ENCODE measurements around the gene PHLDB3.
"Not testable (repeated sequence)": the region's sequence is repeated elsewhere in the genome, so short reads cannot be mapped to it uniquely, and the experiment has no call there.

Gene PHLDB3

DNA sequence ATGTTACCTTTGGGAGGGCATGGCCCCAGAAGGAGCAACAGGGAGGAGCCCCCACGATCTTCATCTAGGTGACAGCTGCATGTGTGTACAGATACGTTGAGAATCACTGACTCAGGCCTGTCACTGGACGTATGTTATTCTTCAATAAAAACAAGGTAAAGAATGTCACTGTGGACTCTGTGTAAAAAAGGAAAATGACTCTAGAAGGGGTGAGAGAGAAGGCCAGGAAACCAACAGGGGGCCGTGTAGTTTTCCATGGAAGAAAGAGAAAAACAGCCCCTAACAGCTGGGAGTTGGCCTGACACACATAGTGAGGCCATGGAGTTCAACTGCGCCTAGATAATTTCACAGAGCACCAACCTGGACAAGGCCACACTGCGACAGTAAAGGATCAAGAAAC, 37.3 kb downstream of the PHLDB3 start:
- no peak for DNase-seq (ENCODE audit: low read depth)

DNA sequence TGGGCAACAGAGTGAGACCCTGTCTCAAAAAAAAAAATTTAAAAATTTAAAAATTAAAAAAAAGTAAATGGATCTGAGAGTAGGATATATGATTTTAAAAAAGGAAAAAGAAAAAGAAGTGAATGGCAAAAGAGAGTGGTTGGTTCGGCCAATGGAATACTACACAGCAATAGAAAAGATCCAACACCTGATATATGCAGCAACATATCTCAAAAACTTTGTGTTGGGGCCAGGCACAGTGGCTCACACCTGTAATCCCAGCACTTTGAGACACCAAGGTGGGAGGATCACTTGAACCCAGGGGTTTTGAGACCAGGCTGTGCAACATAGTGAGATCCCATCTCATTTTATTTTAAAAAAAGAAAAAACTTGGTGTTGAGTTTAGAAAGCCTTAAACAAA, 37.8 kb downstream of the PHLDB3 start:
- no peak for DNase-seq (ENCODE audit: low read depth)

DNA sequence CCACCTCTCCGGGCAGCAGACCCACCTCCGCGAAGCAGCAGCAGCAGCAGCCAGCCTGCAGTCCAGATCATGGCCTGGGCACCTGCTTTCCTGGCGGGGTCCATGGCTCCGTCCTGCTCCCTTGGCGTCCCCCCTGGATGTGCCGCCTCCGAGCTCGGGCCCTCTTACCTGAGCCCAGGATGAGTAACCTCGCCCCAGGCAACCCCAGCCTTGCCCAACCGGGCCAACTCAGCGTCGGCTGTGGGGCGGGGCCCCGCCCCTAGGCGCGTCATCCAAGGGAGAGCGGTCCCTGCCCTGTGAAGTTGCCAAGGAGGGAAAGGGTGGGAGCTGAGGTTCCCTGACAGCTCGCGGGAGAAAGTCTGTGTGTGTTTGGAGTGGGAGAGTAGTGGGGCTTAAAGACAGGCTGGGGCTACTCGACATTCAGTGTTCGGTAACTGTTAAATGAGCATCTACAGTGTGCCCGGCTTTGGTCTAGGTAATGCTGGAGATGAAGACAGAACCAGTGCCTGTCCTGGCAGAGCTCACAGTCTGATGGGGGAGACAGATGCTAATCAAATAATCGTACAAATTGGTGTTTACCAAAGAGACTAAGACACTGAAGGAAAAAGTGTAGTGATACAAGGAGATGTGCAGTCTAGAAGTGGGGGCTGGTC, 39.0 kb downstream of the PHLDB3 start, which contains the start of gene LYPD3:
LYPD3 (minus strand) TSS at position 141 of the 653 bp plus-strand sequence; CDS start at position 104, 37 bp downstream.
- no peak for DNase-seq (ENCODE audit: low read depth)

DNA sequence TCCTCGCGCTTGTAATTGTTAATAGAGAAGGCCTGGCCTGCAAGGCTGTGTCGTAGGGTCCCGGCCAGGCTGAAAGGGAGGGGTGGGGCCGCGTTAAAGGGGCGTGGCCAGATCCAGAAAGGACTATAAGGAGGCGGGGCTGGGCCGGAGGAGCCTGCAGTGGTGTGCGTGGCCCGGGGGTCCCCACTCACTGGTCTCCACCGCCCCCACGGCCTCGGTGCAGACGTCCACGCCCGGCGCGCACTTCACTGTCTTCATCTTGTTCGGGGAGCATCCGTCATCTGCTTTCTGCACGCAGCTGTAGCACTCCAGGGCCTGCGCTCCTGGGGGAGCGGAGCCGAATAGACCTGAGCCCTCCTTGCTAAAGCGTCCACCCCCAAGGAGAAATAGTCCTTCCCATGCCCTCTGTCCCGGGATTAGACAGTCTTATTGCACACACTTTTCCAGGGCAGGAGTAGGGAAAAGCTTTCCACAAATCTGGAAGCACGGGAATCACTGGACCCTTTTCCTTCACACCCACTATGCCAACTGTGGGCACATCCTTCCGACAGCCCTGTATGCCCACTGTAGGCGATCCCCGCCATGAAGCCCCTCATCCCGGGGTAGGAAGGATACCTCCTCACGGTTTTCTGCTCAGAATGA, 40.3 kb downstream of the PHLDB3 start:
- DNase-seq (ENCODE audit: low read depth) = peak; percentile 55

DNA sequence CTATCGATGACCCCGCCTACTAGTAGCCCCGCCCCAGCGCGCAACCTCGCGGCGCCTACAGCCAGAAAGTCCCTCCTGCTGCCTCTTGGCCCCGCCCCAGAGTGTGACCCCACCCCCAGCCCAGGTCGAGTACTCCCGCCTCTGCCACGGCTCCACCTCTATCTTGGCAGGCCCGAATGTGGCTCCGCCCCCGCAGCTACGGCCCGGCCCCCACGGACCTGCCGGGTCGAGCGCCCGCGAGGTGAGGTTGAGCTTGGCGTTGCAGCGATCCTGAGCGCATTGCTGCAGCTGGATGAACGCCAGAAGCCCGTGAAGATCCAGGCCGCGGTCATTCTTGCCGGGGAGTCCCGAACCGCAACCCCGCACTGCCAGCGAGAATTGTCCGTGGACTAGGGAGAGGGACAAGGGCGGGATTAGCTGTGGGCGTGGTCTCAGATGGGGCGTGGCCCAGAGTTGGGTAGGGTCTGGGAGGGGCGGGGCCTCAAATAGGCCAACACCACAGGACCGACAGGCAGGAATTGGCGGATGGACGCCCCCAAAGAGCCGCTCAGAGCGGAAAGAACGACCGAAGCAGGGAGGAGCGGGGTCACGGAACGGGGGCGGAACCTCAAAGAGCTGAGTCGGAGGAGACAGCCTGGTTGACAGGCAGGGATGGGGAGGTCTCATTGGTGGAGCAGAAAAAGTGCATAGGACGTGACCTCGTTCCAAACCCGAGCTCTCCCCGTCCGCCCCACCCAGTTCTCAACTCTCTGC, 41.0 kb downstream of the PHLDB3 start:
- peak; percentile 97 for DNase-seq (ENCODE audit: low read depth)

DNA sequence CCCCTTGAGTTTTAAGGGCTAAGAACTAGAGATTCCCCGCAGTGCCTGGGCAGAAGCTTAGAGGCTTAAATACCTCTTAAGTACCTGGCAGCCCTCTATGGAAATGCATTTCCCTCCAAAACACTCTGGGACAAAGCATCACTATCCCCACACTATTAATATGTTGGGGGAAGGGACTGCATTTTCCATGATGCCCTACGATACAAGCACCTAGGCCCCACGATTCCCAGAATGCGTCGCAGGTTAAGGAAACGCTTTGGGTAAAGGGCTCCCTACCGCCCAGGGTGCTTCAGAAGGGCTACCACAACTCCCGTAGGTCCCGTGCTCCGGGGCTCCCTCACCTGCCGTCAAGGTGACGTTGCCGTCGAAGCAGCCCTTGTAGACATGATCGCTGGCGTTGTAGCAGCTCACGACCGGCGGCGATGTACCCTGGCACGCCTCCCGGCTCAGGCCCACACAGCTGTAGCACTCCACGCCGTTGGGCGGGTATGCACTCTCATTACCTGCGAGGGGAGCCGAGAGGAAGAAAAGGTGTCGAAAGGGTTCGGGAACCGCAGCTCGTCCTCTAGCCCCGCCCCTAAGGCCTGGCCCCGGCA, 41.7 kb downstream of the PHLDB3 start:
- DNase-seq (ENCODE audit: low read depth) = no peak

DNA sequence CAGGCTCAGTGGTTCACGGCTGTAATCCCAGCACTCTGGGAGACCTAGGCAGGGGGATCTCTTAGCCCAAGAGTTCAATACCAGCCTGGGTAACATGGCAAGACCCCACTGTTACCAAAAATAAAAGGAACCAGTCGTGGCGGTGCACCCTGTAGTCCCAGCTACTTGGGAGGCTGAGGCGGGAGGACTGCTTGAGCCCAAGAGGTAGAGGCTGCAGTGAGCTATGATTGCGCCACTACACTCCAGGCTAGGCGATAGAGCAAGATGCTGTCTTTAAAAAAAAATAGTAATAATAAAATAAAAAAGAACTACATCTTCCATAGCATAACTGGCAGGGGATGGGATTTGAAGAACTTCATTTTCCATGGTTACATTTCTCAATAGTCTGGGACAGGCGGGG, 42.2 kb downstream of the PHLDB3 start:
- DNase-seq (ENCODE audit: low read depth) = no peak

DNA sequence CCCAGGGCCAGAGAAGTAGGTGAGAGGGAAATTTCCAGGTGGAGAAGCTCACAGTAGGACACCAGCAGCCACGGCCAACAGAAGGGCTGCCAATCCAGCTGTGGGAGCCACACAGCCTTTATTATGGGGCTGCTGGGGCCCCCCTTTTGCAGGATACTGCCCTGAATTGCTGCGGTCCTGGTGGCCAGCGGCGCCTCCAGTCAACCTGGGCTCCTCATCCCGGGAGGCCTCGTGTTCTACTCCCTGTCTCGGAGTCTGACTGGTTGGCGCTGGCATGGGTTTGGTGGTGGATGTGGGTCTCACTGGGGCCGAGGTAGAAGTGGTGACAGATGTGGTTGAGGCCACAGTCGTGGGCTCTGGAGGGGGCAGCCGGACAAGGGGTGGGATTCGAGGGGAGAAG, 43.2 kb downstream of the PHLDB3 start:
- DNase-seq (ENCODE audit: low read depth) = no peak

DNA sequence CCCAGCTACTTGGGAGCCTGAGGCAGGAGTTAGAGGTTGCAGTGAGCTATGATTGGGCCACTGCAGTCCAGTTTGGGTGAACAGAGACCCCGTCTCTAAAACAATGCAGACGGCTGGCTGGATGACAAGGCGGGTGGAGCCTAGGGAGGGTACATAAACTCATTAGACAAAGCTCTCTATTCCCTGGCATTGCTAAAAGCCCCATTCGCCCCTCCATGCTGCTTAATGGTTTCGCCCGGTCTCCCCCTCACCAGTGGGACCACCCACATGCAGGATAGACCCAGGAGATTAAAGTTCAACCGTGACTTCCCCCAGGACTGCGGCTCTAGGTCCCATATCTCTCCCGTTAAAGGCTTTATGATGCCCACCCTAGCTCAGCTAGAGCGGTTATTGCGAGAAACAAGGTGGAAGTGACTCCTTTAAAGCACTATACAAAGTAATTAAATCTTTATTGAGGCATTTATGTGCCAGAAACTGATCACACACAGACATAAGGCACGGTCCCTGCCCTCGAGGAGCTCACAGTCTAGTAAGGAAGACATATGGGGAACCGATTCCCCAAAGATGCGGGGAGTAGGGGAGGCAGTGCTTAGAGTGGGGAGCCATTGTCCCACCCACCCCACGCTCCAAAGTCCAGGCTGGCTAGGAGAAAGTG, 44.1 kb downstream of the PHLDB3 start:
- no peak for DNase-seq (ENCODE audit: low read depth)

DNA sequence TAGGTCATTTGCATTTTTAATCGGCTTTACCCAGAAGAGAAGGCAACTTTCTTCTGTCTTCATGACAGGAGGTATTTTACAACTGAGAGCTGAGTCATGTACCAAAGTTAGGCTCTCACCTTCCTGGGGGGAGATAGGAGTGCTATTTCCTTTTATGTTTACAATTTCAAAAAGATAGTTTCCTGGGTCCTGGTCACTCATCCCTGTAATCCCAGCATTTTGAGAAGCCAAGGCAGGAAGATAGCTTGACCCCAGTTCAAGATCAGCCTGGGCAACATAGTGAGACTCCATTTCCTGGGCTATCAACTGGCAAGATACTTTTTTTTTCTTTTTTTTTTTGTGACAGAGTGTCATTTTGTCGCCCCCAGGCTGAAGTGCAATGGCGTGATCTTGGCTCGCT, 46.7 kb downstream of the PHLDB3 start:
- no peak for DNase-seq (ENCODE audit: low read depth)

DNA sequence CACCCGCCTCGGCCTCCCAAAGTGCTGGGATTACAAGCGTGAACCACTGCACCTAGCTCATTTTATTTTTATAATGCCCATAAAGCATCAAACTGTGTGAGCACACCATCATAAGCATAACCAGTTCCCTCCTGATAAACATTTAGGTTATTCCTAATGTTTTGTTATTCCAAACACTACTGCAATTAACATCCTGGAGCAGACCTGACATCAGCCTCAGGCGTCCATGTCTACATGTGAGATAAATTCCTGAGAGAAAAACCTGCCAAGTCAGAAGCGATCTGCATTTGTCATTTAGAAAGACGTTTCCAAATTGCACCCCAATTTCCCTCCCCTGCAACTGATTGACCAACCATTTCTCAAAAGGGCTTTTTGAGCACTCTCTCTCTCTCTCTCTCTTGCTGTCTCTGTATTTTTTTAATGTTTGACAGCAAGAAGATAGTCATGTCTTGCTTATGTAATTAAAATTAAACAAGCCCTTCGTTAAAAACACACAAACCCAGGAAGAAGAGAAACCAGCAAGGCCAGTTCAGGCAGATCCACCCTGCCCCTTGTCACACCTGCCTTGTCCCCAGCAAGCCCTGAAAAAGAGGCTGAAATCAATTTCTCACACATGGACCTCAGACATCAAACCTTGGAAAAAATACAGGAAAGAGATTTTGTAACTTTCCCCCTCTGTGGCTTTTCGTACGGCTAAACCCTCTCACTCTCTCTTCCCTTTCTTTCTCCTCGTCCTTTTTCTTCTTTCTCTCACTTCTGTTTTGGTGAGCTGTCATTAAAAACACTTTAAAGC, 49.0 kb downstream of the PHLDB3 start:
- DNase-seq (ENCODE audit: low read depth) = no peak

DNA sequence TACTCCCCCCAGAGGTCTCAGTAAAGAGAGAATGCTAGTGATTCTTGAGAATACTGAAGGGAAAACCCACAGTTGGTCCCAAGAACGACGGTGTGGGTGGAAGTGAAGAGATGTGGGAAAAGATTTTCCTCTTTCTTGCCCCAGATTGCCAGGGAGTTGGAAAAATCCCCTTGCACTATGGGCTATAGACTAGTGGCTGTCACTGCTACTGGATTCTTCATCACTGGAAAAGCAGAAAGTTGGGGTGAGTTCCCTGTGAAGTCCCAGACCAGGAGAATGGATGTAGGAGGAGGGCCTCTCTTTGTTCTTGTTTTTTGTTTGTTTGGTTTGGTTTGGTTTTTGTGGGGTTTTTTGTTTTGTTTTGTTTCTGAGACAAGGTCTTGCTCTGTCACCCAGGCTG, 50.5 kb downstream of the PHLDB3 start:
- DNase-seq (ENCODE audit: low read depth) = no peak

DNA sequence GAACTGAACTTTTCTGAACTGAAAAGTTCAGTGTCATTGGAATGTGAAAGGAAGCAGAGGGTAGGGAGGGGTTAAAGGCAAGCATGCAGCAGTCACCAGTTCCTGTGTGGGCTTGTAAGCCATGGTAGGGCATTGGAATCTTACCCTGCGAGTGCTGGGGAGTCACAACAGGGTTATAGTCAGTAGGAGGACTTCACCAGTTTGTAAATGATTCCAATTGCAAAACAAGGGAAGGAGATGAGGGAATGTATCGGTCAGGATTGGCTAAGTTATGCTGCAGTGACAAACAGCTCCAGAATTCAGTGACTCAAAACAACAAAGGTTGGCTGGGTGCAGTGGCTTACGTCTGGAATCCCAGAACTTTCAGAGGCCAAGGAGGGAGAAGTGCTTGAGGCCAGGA, 52.0 kb downstream of the PHLDB3 start:
- DNase-seq (ENCODE audit: low read depth) = no peak

DNA sequence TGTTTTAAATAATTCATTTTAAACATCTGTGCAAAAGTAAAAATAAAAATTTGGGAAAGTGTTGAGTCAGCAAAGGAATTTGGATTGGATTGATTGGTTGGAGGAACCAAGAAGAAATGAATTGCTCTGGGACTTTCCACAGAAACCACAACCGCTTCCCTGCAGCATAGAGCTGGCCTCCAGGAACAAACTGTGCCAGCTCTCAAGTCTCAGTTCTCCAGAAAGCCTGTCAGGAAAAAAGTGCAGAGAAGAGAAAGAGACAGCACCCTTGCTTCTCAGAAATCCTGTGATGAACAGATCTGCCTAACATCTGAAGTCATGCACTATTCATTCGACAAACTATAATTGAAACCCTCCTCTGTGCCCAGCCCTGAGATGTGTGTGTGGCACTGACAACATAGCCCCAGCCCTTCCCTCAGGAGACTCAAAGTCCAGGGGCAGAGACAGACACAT, 54.0 kb downstream of the PHLDB3 start:
- no peak for DNase-seq (ENCODE audit: low read depth)

DNA sequence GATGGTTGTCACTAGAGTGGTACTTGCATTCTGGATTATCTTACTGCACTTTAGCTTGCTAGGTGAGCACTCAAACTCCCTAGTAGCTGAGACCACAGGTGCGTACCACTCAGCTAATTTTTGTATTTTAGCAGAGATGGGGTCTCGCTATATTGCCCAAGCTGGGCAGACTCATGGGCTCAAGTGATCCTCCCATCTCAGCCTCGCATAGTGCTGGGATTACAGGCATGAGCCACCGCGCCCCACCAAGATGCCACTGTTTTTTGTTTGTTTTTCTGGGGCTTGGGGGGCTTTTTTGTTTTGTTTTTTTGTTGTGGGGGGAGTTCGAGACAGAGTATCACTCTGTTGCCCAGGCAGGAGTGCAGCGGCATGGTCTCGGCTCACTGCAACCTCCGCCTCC, 56.9 kb downstream of the PHLDB3 start:
- no peak for DNase-seq (ENCODE audit: low read depth)

DNA sequence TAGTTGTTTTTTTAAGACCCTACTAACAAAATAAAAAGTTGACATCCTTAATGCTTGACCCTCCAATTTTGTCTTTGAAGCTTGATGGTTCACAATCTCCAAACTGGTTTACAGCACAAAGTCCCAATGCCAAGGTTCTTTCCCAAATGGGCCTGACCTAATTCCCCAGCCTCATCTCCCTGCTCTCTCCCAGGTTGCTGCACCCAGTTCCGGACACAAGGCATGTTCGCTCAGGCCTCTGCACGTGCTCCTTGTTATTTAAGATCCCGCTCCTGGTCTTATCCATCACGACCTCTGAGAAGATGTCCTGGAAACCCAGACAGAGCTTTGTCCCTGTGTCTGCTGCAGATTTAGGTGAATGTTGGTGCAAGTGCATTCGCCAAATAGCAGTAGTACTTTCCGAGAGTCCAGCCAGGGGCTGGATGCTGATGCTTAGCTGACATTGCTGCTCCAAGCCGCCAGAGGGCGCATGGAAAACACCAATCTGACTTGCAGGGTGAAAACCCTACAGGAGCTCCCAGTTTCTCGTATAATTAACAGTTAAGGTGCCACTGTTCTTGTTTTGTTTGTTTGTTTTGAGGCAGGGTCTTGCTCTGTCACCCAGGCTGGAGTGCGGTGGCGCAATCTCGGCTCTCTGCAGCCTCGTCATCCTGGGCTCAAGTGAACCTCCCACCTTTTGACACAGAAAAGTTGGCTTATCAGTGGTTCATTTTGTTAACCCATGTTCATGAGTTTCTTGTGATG, 57.6 kb downstream of the PHLDB3 start:
- DNase-seq (ENCODE audit: low read depth) = peak; percentile 50

DNA sequence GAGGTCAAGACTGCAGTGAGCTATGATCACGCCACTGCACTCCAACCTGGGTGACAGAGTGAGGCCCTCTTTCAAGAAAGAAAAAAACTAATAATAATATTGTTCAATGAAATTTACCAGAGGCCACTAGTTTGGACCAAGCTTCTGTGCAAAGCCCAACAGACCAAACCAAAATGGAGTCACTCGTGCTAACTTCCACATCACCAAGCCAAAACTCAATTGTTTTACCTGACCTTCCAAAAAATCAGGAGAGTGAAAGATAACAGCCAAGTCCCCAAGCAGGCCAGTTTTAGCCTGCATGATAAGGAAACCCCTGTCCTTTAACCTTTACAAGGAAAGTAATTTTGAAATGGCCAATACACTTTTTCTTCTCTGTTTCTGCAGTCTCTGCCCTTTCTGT, 59.1 kb downstream of the PHLDB3 start:
- no peak for DNase-seq (ENCODE audit: low read depth)

DNA sequence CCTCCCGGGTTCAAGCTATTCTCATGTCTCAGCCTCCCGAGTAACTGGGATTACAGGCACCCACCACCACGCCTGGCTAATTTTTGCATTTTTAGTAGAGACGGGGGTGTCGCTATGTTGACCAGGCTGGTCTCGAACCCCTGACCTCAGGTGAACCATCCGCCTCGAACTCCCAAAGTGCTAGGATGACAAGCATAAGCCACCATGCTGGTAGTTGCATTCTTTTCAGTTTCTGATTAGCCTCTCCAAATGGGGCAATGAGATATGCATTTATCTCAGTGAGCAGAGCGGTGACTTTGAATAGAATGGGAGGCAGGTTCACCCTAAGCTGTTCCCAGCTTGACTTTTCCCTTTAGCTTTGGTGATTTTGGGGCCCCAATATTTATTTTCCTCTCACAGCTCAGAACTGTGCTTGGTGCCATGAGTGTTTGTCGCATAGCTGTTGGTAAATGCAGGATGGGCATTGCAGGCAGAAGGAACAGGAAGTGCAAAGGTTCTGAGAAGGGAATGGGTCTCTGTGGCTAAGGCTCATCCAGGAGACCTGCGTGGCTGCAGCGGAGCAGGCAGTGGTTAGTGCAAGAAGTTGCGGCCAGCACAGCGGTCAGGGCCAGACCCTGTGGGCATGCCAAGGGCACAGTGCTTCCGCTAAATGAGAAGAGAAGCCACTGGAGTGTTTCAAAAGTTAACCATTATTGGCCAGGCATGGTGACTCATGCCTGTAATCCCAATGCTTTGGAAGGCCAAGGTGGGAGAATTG, 59.8 kb downstream of the PHLDB3 start:
- DNase-seq (ENCODE audit: low read depth) = no peak

DNA sequence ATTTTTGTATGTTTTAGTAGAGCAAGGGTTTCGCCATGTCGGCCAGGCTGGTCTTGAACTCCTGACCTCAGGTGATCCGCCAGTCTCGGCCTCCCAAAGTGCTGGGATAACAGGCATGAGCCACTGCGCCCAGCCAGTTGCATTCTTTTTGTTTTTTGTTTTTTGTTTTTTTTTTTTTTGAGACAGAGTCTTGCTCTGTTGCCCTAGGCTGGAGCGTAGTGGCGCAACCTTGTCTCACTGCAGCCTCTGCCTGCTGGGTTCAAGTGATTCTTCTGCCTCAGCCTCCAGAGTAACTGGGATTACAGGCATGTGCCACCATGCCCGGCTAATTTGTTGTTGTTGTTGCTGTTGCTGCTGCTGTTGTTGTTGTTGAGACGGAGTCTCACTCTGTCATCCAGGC, 60.5 kb downstream of the PHLDB3 start:
- DNase-seq (ENCODE audit: low read depth) = not testable (repeated sequence)

DNA sequence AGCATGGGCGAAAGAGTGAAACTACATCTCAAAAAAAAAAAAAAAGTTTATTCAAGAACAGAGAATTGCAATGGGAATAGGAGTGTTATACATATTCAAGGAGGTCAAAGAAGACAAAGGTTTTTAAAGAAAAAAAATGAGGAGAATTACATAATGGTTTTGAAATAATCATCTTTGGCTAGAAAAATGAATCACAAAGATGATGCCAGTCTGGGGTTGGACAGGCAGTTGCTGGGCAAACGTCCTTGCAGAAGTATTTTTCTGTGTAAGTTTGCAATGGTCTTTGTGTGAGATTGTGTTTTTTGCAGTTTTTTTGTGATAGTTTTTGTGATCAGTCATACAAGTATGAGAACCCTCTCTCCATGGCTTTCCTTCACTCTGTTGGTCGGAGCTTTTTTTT, 62.8 kb downstream of the PHLDB3 start:
- DNase-seq (ENCODE audit: low read depth) = no peak

Data from stimulated activated CD8-positive, alpha-beta memory T cell treated with anti-CD3 and anti-CD28 coated beads, Interleukin-15, amount 100 ng/mL, for 24 hours (primary cell).